Erythroblast (primary cell): ENCODE data around the gene NECTIN4.

Source experiments
- GATA1 ChIP-seq: IDR thresholded peaks from 2 replicates; pipeline ENCODE4 v1.6.1; 2011; ENCODE audit warnings: low read depth, mild to moderate bottlenecking, control low read depth, low read length, moderate library complexity
- POLR2A ChIP-seq: IDR thresholded peaks from 2 replicates; pipeline ENCODE4 v1.6.1; 2011; ENCODE audit warnings: mild to moderate bottlenecking, low read length

DNA sequence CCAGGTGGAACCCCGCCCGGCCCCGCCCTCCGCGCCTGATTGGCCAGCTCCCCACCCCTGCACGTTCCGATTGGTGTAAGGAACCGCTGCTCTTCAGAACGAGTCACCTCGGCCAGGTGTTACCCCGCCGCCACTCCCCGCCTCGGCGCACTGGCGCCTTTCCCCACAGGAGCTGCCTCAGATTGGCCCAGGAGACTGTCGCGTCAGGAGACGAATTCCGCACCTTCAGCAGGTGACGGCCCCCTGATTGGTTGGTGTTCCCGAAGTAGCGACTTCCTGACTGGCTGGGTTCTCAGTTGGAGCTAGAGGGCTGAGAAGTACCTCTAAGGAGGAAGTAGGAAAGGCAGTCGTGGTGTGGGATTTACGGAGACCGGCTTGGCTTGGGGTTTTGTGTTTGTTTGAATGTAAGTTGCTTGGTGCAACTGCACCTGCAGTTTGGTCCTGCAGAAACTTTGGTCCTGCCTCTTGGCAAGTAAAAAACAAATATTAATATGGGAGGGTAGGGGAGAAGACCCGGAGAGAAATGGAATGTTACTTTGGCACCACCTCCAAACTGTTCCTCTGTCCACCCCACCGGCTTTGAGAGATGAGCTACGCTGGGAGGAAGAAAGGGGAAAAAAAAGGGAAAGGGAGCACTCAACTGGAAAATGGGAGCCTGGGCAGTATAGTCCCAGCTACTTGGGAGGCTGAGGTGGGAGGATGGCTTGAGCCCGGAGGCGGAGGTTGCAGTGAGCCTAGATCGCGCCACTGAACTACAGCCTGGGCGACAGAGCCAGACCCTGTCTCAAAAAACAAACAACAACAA, 68.0 kb downstream of the NECTIN4 start:
- peak; percentile 84 for TF ChIP-seq POLR2A
- no peak for TF ChIP-seq GATA1
